PC-3 (cell line): ENCODE data around the gene ARSG.

Experiments
- EZH2 ChIP-seq: fragments of 300-600 bp; sonication (generic); IDR thresholded peaks from one replicate; pipeline ENCODE4 v1.6.1; 2017; ENCODE audit warnings: antibody characterized with exemption, mild to moderate bottlenecking, low read length; ENCODE audit not compliant: unreplicated experiment
- TF ChIP-seq, protein P1 (sequence below): fragments of 300-600 bp; sonication (generic); conservative IDR thresholded peaks from 2 replicates; pipeline ENCODE4 v1.5.1; 2017; ENCODE audit warnings: antibody characterized with exemption, low read depth, mild to moderate bottlenecking, low read length

DNA sequence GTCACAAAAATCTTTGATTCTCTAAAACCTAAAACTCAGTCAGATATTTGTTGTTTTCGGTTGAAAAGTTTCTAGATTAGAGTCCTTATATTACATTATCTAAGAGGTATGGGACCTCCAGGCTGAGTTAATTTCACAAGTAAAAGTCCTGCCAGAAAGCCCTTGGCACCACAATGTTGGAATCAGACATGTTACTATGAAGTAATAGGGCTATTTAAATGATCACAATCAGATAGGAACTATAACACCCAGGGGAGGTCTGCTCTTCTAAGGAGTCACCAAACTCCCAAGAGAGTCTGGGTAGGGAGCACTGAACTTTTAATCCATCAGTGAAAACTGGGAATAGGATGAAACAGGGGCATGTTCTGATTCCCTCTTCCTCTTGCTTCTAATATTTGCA, 111.8 kb downstream of the ARSG start:
- TF ChIP-seq, protein P1, sequence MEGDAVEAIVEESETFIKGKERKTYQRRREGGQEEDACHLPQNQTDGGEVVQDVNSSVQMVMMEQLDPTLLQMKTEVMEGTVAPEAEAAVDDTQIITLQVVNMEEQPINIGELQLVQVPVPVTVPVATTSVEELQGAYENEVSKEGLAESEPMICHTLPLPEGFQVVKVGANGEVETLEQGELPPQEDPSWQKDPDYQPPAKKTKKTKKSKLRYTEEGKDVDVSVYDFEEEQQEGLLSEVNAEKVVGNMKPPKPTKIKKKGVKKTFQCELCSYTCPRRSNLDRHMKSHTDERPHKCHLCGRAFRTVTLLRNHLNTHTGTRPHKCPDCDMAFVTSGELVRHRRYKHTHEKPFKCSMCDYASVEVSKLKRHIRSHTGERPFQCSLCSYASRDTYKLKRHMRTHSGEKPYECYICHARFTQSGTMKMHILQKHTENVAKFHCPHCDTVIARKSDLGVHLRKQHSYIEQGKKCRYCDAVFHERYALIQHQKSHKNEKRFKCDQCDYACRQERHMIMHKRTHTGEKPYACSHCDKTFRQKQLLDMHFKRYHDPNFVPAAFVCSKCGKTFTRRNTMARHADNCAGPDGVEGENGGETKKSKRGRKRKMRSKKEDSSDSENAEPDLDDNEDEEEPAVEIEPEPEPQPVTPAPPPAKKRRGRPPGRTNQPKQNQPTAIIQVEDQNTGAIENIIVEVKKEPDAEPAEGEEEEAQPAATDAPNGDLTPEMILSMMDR: no peak
- TF ChIP-seq EZH2: no peak
